LNCAP (cell line): ENCODE data around the gene SAMD14.

Source experiments
- TF ChIP-seq, protein P1 (sequence below): fragments of 450-650 bp; IDR thresholded peaks from 2 replicates; pipeline ENCODE4 v1.5.1; 2017; ENCODE audit warnings: mild to moderate bottlenecking

SAMD14 gene

GRCh38 chr17:50153650-50154575, 24.0 kb upstream of the SAMD14 start:
- TF ChIP-seq, protein P1, sequence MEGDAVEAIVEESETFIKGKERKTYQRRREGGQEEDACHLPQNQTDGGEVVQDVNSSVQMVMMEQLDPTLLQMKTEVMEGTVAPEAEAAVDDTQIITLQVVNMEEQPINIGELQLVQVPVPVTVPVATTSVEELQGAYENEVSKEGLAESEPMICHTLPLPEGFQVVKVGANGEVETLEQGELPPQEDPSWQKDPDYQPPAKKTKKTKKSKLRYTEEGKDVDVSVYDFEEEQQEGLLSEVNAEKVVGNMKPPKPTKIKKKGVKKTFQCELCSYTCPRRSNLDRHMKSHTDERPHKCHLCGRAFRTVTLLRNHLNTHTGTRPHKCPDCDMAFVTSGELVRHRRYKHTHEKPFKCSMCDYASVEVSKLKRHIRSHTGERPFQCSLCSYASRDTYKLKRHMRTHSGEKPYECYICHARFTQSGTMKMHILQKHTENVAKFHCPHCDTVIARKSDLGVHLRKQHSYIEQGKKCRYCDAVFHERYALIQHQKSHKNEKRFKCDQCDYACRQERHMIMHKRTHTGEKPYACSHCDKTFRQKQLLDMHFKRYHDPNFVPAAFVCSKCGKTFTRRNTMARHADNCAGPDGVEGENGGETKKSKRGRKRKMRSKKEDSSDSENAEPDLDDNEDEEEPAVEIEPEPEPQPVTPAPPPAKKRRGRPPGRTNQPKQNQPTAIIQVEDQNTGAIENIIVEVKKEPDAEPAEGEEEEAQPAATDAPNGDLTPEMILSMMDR, result no peak

DNA sequence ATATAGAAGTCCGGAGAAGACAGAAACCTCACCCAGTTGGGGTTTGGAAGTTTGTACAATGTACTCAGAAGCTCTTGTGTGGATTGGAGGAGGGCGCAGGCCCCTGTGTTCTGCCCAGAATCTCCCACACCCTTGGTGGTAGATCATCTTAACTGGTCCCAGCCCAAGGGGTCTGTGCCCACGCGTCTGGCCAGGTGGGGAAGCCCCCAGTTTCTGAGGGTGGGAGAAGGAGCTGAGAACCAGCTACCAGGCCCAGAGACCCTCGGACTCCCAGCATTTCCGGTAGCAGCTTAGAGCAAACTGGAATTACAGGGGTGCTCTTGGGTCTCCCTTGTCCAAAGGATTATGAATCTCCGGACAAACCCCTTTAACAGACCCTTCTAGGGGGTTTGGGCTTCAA, 22.8 kb upstream of the SAMD14 start:
- TF ChIP-seq, protein P1, result no peak

- TF ChIP-seq, protein P1, result no peak
Observed at GRCh38 chr17:50151937-50152547, 22.1 kb upstream of the SAMD14 start.

GRCh38 chr17:50151041-50151936, 21.3 kb upstream of the SAMD14 start:
- TF ChIP-seq, protein P1, result no peak; the same call in 1 of the 2 replicates

- TF ChIP-seq, protein P1, result no peak
Observed at GRCh38 chr17:50150354-50151040, 20.5 kb upstream of the SAMD14 start, which contains the start of gene PPP1R9B. TSS of gene PPP1R9B (minus strand) at chr17:50150677. CDS start at chr17:50150513, 164 bp downstream.

DNA sequence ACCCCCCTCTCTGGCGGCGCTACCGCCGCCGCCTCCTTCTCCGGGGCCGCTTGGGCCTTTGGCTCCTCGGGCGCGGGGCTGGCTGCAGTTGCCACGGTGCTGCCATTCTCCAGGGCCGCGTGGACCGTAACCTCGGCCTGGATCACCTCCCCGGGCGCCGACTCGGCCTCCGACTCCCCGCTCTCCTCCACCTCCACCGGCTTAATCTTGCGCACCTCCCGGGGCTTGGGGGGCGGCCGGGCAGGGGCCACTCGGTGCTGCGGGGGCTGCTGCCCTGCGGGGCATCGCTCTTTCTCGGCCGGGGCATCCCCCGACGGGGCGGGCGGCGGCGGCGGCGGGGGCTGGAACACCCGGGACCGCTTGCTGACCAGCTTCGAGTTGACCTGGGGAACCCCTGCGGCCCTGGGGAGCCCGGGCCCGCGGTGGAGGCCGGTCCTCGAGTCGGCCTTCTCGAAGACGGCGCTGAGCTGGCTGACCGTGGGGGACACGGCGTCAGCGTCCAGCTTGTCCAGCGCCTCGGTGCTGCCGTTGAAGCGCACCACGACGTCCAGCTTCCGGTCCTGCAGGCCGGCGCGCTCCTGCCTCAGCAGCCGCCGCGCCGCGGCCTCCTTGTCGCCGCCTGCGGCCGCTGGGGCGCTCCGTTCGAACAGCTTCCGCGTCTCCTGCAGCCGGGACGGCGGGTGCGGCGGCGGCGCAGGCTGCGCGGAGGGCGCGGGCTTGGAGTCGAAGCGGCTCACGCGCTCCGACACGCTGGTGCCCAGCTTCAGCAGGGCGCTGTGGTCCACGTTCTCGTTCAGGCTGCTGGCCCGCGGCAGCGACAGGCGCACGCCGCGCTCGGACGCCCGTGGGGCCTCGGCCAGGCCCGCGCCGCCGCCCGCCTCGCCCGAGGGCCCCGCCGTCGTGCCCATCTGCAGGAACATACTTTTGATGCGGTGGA, 19.7 kb upstream of the SAMD14 start:
- TF ChIP-seq, protein P1, result peak; percentile 20; the same call in 1 of the 2 replicates
